HEK293T (cell line): ENCODE results near the gene OGT.
"Not testable (repeated sequence)": the region's sequence is repeated elsewhere in the genome, so short reads cannot be mapped to it uniquely, and the experiment has no call there.

Experiments
- CTCF ChIA-PET: fragments of 350-600 bp; formaldehyde crosslinking; extraction: SDS; loops from one replicate; lab custom pipeline; 2021; ENCODE audit warnings: antibody characterized with exemption, inconsistent platforms; lab: Yijun Ruan, JAX
- POLR2A ChIA-PET: fragments of 350-600 bp; formaldehyde crosslinking; extraction: SDS; loops from one replicate; lab custom pipeline; 2020; ENCODE audit warnings: antibody characterized with exemption, inconsistent platforms; lab: Yijun Ruan, JAX
- DNase-seq: peaks from one replicate; pipeline ENCODE4 v3.0.0; 2012; ENCODE audit warnings: mixed read lengths; ENCODE audit errors: extremely low spot score
- ARNT ChIP-seq: fragments of 450-650 bp; IDR thresholded peaks from 2 replicates; pipeline ENCODE4 v1.6.1; 2017; ENCODE audit warnings: mild to moderate bottlenecking
- BHLHE40 ChIP-seq: fragments of 450-650 bp; IDR thresholded peaks from 2 replicates; pipeline ENCODE4 v1.6.1; 2016; ENCODE audit warnings: mild to moderate bottlenecking, moderate library complexity, borderline replicate concordance
- CTBP1 ChIP-seq: fragments of 450-650 bp; IDR thresholded peaks from 2 replicates; pipeline ENCODE4 v1.6.1; 2016; ENCODE audit warnings: borderline replicate concordance
- ELF4 ChIP-seq: fragments of 450-650 bp; IDR thresholded peaks from 2 replicates; pipeline ENCODE4 v1.6.1; 2017; ENCODE audit warnings: antibody characterized with exemption
- FOXA1 ChIP-seq: fragments of 450-650 bp; IDR thresholded peaks from 2 replicates; pipeline ENCODE4 v1.6.1; 2016; ENCODE audit warnings: mild to moderate bottlenecking
- FOXK2 ChIP-seq: fragments of 450-650 bp; IDR thresholded peaks from 2 replicates; pipeline ENCODE4 v1.6.1; 2016; ENCODE audit warnings: mild to moderate bottlenecking
- FOXM1 ChIP-seq: fragments of 450-650 bp; IDR thresholded peaks from 2 replicates; pipeline ENCODE4 v1.6.1; 2017; ENCODE audit warnings: mild to moderate bottlenecking, borderline replicate concordance
- HDGF ChIP-seq: fragments of 450-650 bp; IDR thresholded peaks from 2 replicates; pipeline ENCODE4 v1.6.1; 2017; ENCODE audit warnings: antibody characterized with exemption, borderline replicate concordance
- L3MBTL2 ChIP-seq: fragments of 450-650 bp; conservative IDR thresholded peaks from 2 replicates; pipeline ENCODE4 v1.6.1; 2016; ENCODE audit warnings: mild to moderate bottlenecking
- LEF1 ChIP-seq: fragments of 450-650 bp; IDR thresholded peaks from 2 replicates; pipeline ENCODE4 v1.6.1; 2017; ENCODE audit warnings: mild to moderate bottlenecking, borderline replicate concordance
- NFRKB ChIP-seq: fragments of 450-650 bp; IDR thresholded peaks from 2 replicates; pipeline ENCODE4 v1.6.1; 2016; ENCODE audit warnings: mild to moderate bottlenecking, moderate library complexity
- PKNOX1 ChIP-seq: fragments of 450-650 bp; IDR thresholded peaks from 2 replicates; pipeline ENCODE4 v1.6.1; 2016
- SP1 ChIP-seq: fragments of 450-650 bp; IDR thresholded peaks from 2 replicates; pipeline ENCODE4 v1.6.1; 2017
- SUZ12 ChIP-seq: fragments of 450-650 bp; IDR thresholded peaks from 2 replicates; pipeline ENCODE4 v1.6.1; 2016; ENCODE audit warnings: mild to moderate bottlenecking
- TARDBP ChIP-seq: fragments of 450-650 bp; IDR thresholded peaks from 2 replicates; pipeline ENCODE4 v1.6.1; 2016
- ZNF384 ChIP-seq: fragments of 450-650 bp; IDR thresholded peaks from 2 replicates; pipeline ENCODE4 v1.6.1; 2016

Gene OGT

GRCh38 chrX:71579990-71580380 lies 47.1 kb downstream of the OGT start:
- ChIA-PET CTCF (no interaction called here), POLR2A (no interaction called here)
- DNase-seq = no peak
- TF ChIP-seq NFRKB (no peak), CTBP1 (no peak), FOXM1 (no peak), ZNF384 (no peak), L3MBTL2 (no peak)

- no peak for TF ChIP-seq PKNOX1
- TF ChIP-seq FOXM1 = no peak
- no peak for TF ChIP-seq FOXK2
- TF ChIP-seq ELF4 = no peak
- no peak for TF ChIP-seq L3MBTL2
- TF ChIP-seq FOXA1 = no peak
- CTCF ChIA-PET = no interaction called here
- POLR2A ChIA-PET = no interaction called here
Measured at GRCh38 chrX:71581210-71581609, 48.3 kb downstream of the OGT start.

GRCh38 chrX:71586929-71587328 lies 54.0 kb downstream of the OGT start:
- CTCF ChIA-PET = no interaction called here
- TF ChIP-seq TARDBP (no peak), ZNF384 (no peak), ARNT (no peak), BHLHE40 (no peak), FOXA1 (no peak), L3MBTL2 (no peak), FOXK2 (no peak), PKNOX1 (no peak), FOXM1 (no peak), SP1 (no peak)
- POLR2A ChIA-PET = no interaction called here
- no peak for DNase-seq

More at GRCh38 chrX:71581210-71581609, 48.3 kb downstream of the OGT start:
- no peak for DNase-seq

- CTCF ChIA-PET, POLR2A ChIA-PET, DNase-seq: not testable (repeated sequence)
Measured at GRCh38 chrX:71593210-71593609, 60.3 kb downstream of the OGT start.

GRCh38 chrX:71599965-71600364 lies 67.1 kb downstream of the OGT start:
- CTCF ChIA-PET = no interaction called here
- POLR2A ChIA-PET = no interaction called here
- no peak for DNase-seq
- TF ChIP-seq BHLHE40 (no peak), FOXM1 (no peak), NFRKB (no peak), TARDBP (no peak), ZNF384 (no peak), SUZ12 (no peak), CTBP1 (no peak), FOXK2 (no peak), ELF4 (no peak), L3MBTL2 (no peak), ARNT (no peak)

- CTCF ChIA-PET = no interaction called here
- TF ChIP-seq ARNT (no peak), L3MBTL2 (no peak), PKNOX1 (no peak), SUZ12 (no peak), FOXK2 (no peak), ZNF384 (no peak), SP1 (no peak), TARDBP (no peak), NFRKB (no peak), CTBP1 (no peak), FOXM1 (no peak), BHLHE40 (no peak), LEF1 (no peak), HDGF (no peak), ELF4 (no peak)
- DNase-seq = no peak
- POLR2A ChIA-PET = no interaction called here
Measured at GRCh38 chrX:71603618-71604017, 70.7 kb downstream of the OGT start.

- CTCF ChIA-PET = no interaction called here
- POLR2A ChIA-PET = no interaction called here
- no peak for TF ChIP-seq CTBP1
- no peak for TF ChIP-seq BHLHE40
- no peak for TF ChIP-seq PKNOX1
- TF ChIP-seq FOXM1 = no peak
- no peak for TF ChIP-seq ELF4
- no peak for TF ChIP-seq FOXK2
- no peak for TF ChIP-seq NFRKB
- TF ChIP-seq ZNF384 = no peak
- TF ChIP-seq SP1 = no peak
- TF ChIP-seq SUZ12 = no peak
- TF ChIP-seq ARNT = no peak
- TF ChIP-seq L3MBTL2 = no peak
- TF ChIP-seq LEF1 = no peak
- no peak for TF ChIP-seq TARDBP
- no peak for TF ChIP-seq HDGF
- TF ChIP-seq FOXA1 = no peak
- DNase-seq = no peak
Measured at GRCh38 chrX:71604141-71604540, 71.2 kb downstream of the OGT start.
